COLO668 (cell line): Measurements from ENCODE around the gene NTF4.
A peak's percentile ranks its signal among the peaks of the same experiment; 100 is the strongest.

Experiments used
- DNase-seq: peaks from one replicate; lab custom pipeline; 2025; ENCODE audit not compliant: unreplicated experiment; lab: John Stamatoyannopoulos, UW

NTF4 gene

GRCh38 chr19:49064768-49065611 lies at the start of gene NTF4:
NTF4 (minus strand) TSS chr19:49064818; CDS start chr19:49061997, 2,821 bp downstream.
- no peak for DNase-seq

- peak; percentile 80 for DNase-seq
Observed at GRCh38 chr19:49113762-49114629, 49.4 kb upstream of the NTF4 start, which contains the start of gene LIN7B. LIN7B (plus strand) TSS chr19:49114370; CDS start chr19:49114405, 35 bp downstream.

- DNase-seq, result no peak
Observed at GRCh38 chr19:49111218-49111998, 46.8 kb upstream of the NTF4 start.

- no peak for DNase-seq
Observed at GRCh38 chr19:49110567-49110966, 45.9 kb upstream of the NTF4 start.

GRCh38 chr19:49109569-49110233 lies 45.1 kb upstream of the NTF4 start:
- DNase-seq, result no peak

- no peak for DNase-seq
Observed at GRCh38 chr19:49109051-49109450, 44.4 kb upstream of the NTF4 start.

GRCh38 chr19:49107625-49108459 lies 43.2 kb upstream of the NTF4 start:
- no peak for DNase-seq

- peak; percentile 66 for DNase-seq
Observed at GRCh38 chr19:49106648-49107135, 42.1 kb upstream of the NTF4 start.

GRCh38 chr19:49104229-49104864 lies 39.7 kb upstream of the NTF4 start:
- DNase-seq, result no peak

GRCh38 chr19:49103331-49104085 lies 38.9 kb upstream of the NTF4 start:
- no peak for DNase-seq

GRCh38 chr19:49102303-49102702 lies 37.7 kb upstream of the NTF4 start:
- DNase-seq, result no peak

- DNase-seq, result no peak
Observed at GRCh38 chr19:49101160-49101559, 36.5 kb upstream of the NTF4 start.

GRCh38 chr19:49098795-49099194 lies 34.2 kb upstream of the NTF4 start:
- DNase-seq, result no peak

- DNase-seq, result peak; percentile 65
Observed at GRCh38 chr19:49097453-49098288, 33.1 kb upstream of the NTF4 start.

GRCh38 chr19:49094505-49095482 lies 30.2 kb upstream of the NTF4 start:
- no peak for DNase-seq

- DNase-seq, result no peak
Observed at GRCh38 chr19:49092686-49093085, 28.1 kb upstream of the NTF4 start.
